Measurements from ENCODE around the gene UBE2L3. TPM values are rescaled to one million over a fixed set of nuclear protein-coding genes. Genes with fewer than 3 reads are reported as not detected.

The UBE2L3 gene
- total and polyA plus RNA-seq, 2 of the 8 experiments (the other 6 are each of a cell fraction or from before 2014, with no cell fraction given), result 63.5 to 90.0 TPM

DNA sequence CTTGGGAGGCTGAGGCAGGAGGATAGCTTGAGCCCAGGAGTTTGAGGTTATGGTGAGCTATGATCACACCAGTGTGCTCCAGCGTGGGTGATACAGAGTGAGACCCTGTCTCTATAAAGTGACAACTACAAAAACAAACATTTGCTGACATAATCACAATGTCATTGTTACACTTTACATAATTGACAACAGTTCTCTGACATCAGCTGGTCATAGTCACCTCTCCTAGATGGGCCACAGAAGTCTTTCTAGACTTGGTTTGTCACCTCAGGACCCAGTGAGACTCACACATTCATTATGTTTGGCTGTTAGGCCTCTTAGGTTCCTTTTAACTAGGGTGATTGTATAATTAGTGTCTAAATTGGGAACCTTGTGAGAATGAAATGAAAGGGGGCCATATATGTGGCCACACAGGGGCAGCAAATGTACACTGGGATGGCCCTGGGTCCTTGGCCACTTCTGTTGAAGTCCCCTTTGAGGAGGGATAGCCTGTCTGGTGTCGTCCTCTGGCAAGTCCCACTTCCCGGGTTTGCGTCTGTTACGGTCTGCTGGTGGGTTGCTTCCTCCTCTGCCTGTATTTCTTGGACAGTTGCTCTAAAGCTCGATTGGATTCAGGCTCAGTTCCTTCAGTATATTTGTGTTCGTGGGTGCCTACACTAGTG, 92.5 kb downstream of the UBE2L3 start (continued):
- TF ChIP-seq RAD21 (IDR thresholded peaks at IDR 0.05 in 1 of 2, conservative IDR thresholded peaks at IDR 0.05 in 1 of 2; ENCODE audit: low read depth in 2 of 2, low read length in 2 of 2) (no peak), CTBP2 (IDR thresholded peaks at IDR 0.05; ENCODE audit: borderline replicate concordance, insufficient read depth, insufficient read length, low read length) (no peak), KDM1A (IDR thresholded peaks at IDR 0.05; ENCODE audit: borderline replicate concordance, low read length) (no peak), TCF12 (IDR thresholded peaks at IDR 0.05; ENCODE audit: low read depth, low read length) (no peak)
